Right atrium auricular region (tissue), 2 donors: ENCODE data around the gene TPPP3. TPM values are rescaled to one million over a fixed set of nuclear protein-coding genes. Genes with fewer than 3 reads are reported as not detected.

Source experiments
- DNase-seq: peaks from one replicate; pipeline ENCODE4 v3.0.0-alpha.2; 2019; ENCODE audit warnings: low spot score
- H3K27ac ChIP-seq, 2 donors: fragments of 200-600 bp; sonication (generic); 1 replicate in 1 of 2; 2 replicates in 1 of 2; pipeline ENCODE4 v1.5.1; 2016 to 2019
- H3K27me3 ChIP-seq, 2 donors: fragments of 200-600 bp; sonication (generic); one replicate each; pipeline versions ENCODE4 v1.5.1 to v1.6.0; 2017 to 2019
- H3K36me3 ChIP-seq: fragments of 200-600 bp; sonication (generic); one replicate; pipeline ENCODE4 v1.5.1; 2016
- H3K4me1 ChIP-seq, 2 donors: fragments of 200-600 bp; sonication (generic); one replicate each; pipeline versions ENCODE4 v1.5.1 to v1.6.0; 2017 to 2019
- H3K4me3 ChIP-seq, 2 donors: fragments of 200-600 bp; sonication (generic); 1 replicate in 1 of 2; 2 replicates in 1 of 2; pipeline ENCODE4 v1.5.1; 2017 to 2019; ENCODE audit warnings: mild to moderate bottlenecking in 1 of 2, moderate library complexity in 1 of 2
- H3K9me3 ChIP-seq, 2 donors: fragments of 200-600 bp; sonication (generic); one replicate each; pipeline ENCODE4 v1.5.1; 2019
- CTCF ChIP-seq, 2 donors: fragments of 200-600 bp; sonication (generic); IDR thresholded peaks; one replicate each; pipeline ENCODE4 v1.5.1; 2019; ENCODE audit warnings: antibody characterized with exemption in 2 of 2
- total RNA-seq, 2 donors: library from RNA; depleted of rRNA; stranded (reverse); fragments of >200 nt; gene quantifications; one replicate each; pipeline ENCODE4 v1.1.0, GENCODE V29; 2016

TPPP3 gene
- total RNA-seq, 2 donors from 2014 or later, result 24.1 to 56.4 TPM

- no peaks in the 10 kb centered on the region for H3K27me3 ChIP-seq
- no peaks in the 10 kb centered on the region for H3K9me3 ChIP-seq
- DNase-seq, result no peak
- H3K36me3 ChIP-seq, result no peaks in the 10 kb centered on the region
- H3K4me3 ChIP-seq, result no peak overlapping the region
- no peak overlapping the region for H3K27ac ChIP-seq
- TF ChIP-seq CTCF (IDR thresholded peaks at IDR 0.05), result no peak
- H3K4me1 ChIP-seq, result peaks cover 0 to 39% of the 10 kb centered on the region in 2 donors
Measured at GRCh38 chr16:67429053-67429798, 35.9 kb upstream of the TPPP3 start.

GRCh38 chr16:67428146-67428731 lies 34.9 kb upstream of the TPPP3 start:
- H3K27me3 ChIP-seq, result no peaks in the 10 kb centered on the region
- no peak overlapping the region for H3K27ac ChIP-seq

GRCh38 chr16:67426950-67427349 lies 33.7 kb upstream of the TPPP3 start:
- Histone ChIP-seq H3K27ac (no peak overlapping the region), H3K9me3 (no peaks in the 10 kb centered on the region), H3K4me1 (peaks cover 0 to 38% of the 10 kb centered on the region in 2 donors), H3K27me3 (no peaks in the 10 kb centered on the region), H3K36me3 (no peaks in the 10 kb centered on the region), H3K4me3 (no peak overlapping the region)
- no peak for TF ChIP-seq CTCF (IDR thresholded peaks at IDR 0.05)
- DNase-seq, result no peak

More at GRCh38 chr16:67428146-67428731, 34.9 kb upstream of the TPPP3 start:
- Histone ChIP-seq H3K9me3 (no peaks in the 10 kb centered on the region), H3K4me1 (peaks cover 0 to 45% of the 10 kb centered on the region in 2 donors), H3K36me3 (no peaks in the 10 kb centered on the region), H3K4me3 (no peak overlapping the region)
- DNase-seq, result no peak
- peak; percentile 66 to 90 for TF ChIP-seq CTCF (IDR thresholded peaks at IDR 0.05)

GRCh38 chr16:67426022-67426421 lies 32.7 kb upstream of the TPPP3 start:
- Histone ChIP-seq H3K27me3 (no peaks in the 10 kb centered on the region), H3K4me1 (peaks cover 0 to 31% of the 10 kb centered on the region in 2 donors), H3K27ac (no peak overlapping the region), H3K4me3 (no peak overlapping the region), H3K36me3 (no peaks in the 10 kb centered on the region), H3K9me3 (no peaks in the 10 kb centered on the region)
- no peak for DNase-seq
- no peak for TF ChIP-seq CTCF (IDR thresholded peaks at IDR 0.05)

GRCh38 chr16:67425580-67425979 lies 32.3 kb upstream of the TPPP3 start:
- Histone ChIP-seq H3K9me3 (no peaks in the 10 kb centered on the region), H3K27ac (no peak overlapping the region), H3K4me3 (no peak overlapping the region), H3K4me1 (peaks cover 0 to 27% of the 10 kb centered on the region in 2 donors), H3K36me3 (no peaks in the 10 kb centered on the region), H3K27me3 (no peaks in the 10 kb centered on the region)
- no peak for DNase-seq
- TF ChIP-seq CTCF (IDR thresholded peaks at IDR 0.05), result no peak
